Erythroblast (primary cell): ENCODE measurements around the gene EPHA1.

ENCODE experiments used
- GATA1 ChIP-seq: IDR thresholded peaks from 2 replicates; pipeline ENCODE4 v1.6.1; 2011; ENCODE audit warnings: low read depth, mild to moderate bottlenecking, control low read depth, low read length, moderate library complexity
- POLR2A ChIP-seq: IDR thresholded peaks from 2 replicates; pipeline ENCODE4 v1.6.1; 2011; ENCODE audit warnings: mild to moderate bottlenecking, low read length

DNA sequence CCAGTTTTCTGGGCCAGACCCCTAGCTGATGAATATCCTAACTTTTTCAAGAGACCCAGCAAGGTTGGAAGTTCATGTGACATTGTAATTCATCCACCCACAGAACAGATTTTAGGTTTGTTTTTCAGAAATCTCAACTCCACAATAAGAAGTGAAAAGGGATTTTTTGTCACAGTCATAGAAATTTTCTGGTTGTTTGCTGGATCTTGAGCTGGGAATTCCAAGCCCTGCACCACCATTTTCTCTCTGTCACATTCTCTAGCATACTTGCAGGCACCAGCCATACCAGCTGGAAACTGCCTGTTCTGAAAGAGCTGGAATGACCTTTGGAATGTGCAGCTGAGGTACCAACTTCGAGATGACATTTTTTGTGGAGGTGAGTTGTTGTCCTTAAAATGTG lies 43.1 kb upstream of the EPHA1 start:
- TF ChIP-seq POLR2A (no peak), GATA1 (no peak)
